Lower lobe of right lung (tissue), 2 donors: ENCODE measurements around the gene EXO1. TPM values are rescaled to one million over a fixed set of nuclear protein-coding genes. Genes with fewer than 3 reads are reported as not detected.

ENCODE experiments used
- ATAC-seq, 2 donors: fragments of 200-7000 bp; cut with Tn5 transposase; one replicate each; pipeline ENCODE4 v1.9.1; 2020 to 2022; ENCODE audit warnings: mild to moderate bottlenecking in 2 of 2, moderate library complexity in 2 of 2
- DNase-seq: peaks from one replicate; pipeline ENCODE4 v3.0.0-alpha.2; 2020
- H3K27ac ChIP-seq: fragments of 200-600 bp; one replicate; pipeline ENCODE4 v1.8.0; 2022
- H3K27me3 ChIP-seq: fragments of 200-600 bp; one replicate; pipeline ENCODE4 v1.8.0; 2022; ENCODE audit warnings: low read depth
- H3K36me3 ChIP-seq: fragments of 200-600 bp; one replicate; pipeline ENCODE4 v1.8.0; 2022; ENCODE audit warnings: mild to moderate bottlenecking
- H3K4me1 ChIP-seq: fragments of 200-600 bp; one replicate; pipeline ENCODE4 v1.8.0; 2022
- H3K4me3 ChIP-seq: fragments of 200-600 bp; one replicate; pipeline ENCODE4 v1.8.0; 2022; ENCODE audit warnings: mild to moderate bottlenecking
- H3K9me3 ChIP-seq: fragments of 200-600 bp; one replicate; pipeline ENCODE4 v1.8.0; 2022
- intact Hi-C: fragments of 100-400 bp; cut with DNase I; formaldehyde crosslinking; loops from one replicate; pipeline ENCODE4 v1.11.0; 2022
- total RNA-seq: library from RNA; stranded (reverse); fragmentation: NEBNext Ultra II Directional; extraction: Animal tissue kit (Norgen Biotek cat#: 25700); gene quantifications from one replicate; pipeline ENCODE4 v1.2.1, GENCODE V29; 2021
- TF ChIP-seq, protein P1 (sequence below): fragments of 200-600 bp; IDR thresholded peaks from one replicate; pipeline ENCODE4 v1.8.0; 2022; ENCODE audit warnings: antibody characterized with exemption, mild to moderate bottlenecking
- donor health status: DM: no; HTN: yes; CAD: no; lungs with severe emphysema.

Gene EXO1
- total RNA-seq, 1 donor from 2014 or later: 1.4 TPM

DNA sequence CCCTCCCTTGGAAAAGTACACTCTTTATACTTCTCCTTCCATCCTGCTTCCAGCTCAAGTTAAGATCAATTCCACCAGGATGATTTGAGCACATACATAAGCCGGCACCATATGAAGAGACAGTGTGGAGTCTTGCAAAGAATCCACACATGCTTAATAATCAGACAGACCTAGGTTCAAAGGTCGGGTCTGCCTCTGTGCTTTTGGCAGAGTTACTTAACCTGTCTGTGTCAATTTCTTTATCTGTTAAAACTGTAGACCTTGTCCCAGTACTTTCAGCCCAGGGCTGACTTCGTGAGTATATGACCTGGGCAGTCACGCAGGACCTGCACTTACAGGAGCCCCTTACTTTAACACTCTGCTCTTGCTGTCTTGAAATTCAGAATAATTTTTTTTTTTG is 79.3 kb downstream of the EXO1 start:
- Histone ChIP-seq H3K4me3 (no peak overlapping the region), H3K27me3 (no peaks in the 10 kb centered on the region), H3K9me3 (no peaks in the 10 kb centered on the region), H3K4me1 (no peaks in the 10 kb centered on the region), H3K27ac (no peak overlapping the region), H3K36me3 (no peaks in the 10 kb centered on the region)
- TF ChIP-seq, protein P1, sequence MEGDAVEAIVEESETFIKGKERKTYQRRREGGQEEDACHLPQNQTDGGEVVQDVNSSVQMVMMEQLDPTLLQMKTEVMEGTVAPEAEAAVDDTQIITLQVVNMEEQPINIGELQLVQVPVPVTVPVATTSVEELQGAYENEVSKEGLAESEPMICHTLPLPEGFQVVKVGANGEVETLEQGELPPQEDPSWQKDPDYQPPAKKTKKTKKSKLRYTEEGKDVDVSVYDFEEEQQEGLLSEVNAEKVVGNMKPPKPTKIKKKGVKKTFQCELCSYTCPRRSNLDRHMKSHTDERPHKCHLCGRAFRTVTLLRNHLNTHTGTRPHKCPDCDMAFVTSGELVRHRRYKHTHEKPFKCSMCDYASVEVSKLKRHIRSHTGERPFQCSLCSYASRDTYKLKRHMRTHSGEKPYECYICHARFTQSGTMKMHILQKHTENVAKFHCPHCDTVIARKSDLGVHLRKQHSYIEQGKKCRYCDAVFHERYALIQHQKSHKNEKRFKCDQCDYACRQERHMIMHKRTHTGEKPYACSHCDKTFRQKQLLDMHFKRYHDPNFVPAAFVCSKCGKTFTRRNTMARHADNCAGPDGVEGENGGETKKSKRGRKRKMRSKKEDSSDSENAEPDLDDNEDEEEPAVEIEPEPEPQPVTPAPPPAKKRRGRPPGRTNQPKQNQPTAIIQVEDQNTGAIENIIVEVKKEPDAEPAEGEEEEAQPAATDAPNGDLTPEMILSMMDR: no peak
- intact Hi-C loops: no loop called here
- DNase-seq (no peak), ATAC-seq (no peak)

DNA sequence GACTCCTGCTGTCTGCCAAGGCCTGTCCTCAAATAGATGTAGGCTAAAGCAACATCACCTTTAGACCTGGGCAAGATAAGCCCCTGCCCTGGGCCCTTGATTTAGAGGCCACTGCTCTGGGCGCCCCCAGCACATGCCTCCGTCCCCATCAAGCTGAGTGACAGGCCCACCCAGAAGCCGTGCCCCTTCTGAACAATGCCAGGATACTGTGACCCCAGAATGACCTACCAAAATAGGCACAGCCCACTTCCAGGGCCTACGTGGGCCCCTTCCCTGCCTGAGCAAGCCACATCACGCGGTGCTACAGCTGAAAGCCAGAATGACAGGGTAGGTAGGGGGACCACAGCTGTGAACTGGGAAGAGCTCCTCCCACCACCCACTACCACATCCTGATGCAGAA is 84.8 kb downstream of the EXO1 start:
- ATAC-seq (no peak), DNase-seq (no peak)
- H3K27me3 ChIP-seq: no peaks in the 10 kb centered on the region
- no peaks in the 10 kb centered on the region for H3K4me1 ChIP-seq
- no peaks in the 10 kb centered on the region for H3K36me3 ChIP-seq
- H3K27ac ChIP-seq: no peak overlapping the region
- H3K9me3 ChIP-seq: no peaks in the 10 kb centered on the region
- intact Hi-C loops: no loop called here
- no peak overlapping the region for H3K4me3 ChIP-seq
- TF ChIP-seq, protein P1: no peak

DNA sequence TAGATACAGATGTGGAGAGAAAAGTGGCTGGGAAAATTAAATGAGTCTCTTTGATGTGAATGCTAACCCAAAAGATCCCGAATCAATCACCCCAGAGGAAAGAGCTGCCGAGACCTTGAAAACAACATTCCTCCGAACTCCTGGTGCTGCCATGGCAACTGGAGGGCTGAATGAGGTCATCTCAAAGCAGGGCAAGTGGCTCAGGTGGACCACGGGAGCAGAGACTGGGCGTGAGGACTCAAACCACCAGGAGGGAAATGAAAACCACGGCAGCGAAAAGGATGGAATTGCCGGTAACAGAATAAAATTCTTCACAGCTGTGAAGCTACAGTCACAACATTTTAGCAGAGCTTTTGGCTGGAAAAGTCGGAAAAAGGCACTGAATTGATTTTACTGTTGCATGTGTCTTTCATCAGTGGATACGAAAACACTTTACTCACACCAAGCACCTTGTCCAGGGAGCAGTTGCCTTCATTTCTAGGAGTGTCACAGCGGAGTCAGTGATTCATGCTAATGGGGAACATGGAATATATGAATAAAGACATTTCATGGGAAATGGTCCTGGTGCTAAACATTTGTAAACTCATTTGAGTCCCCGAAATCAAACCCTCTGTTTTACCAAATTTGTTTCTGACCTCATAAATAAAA is 86.3 kb downstream of the EXO1 start:
- Histone ChIP-seq H3K4me3 (no peak overlapping the region), H3K4me1 (no peaks in the 10 kb centered on the region), H3K9me3 (no peaks in the 10 kb centered on the region), H3K27ac (no peak overlapping the region), H3K36me3 (no peaks in the 10 kb centered on the region), H3K27me3 (no peaks in the 10 kb centered on the region)
- no peak for DNase-seq
- intact Hi-C loops: no loop called here
- TF ChIP-seq, protein P1: no peak
- no peak for ATAC-seq

DNA sequence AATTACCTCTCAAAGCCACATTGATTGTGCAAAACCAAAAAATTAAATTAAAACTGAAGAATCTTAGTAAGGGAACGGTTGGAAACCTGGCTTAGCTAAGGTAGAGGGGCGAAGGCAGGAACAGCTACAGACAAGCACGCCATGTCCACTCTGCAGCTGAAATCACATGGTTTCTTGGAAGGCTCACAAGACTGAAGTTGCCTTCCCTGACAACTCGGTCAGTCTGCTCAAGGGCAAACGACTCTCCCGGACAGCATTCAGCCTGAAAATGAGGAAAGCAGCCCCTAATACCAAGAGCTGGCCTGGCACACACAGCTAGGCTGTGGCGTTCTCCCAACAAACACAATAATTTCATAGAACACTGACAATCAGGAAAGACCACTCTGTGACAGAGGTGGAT is 86.9 kb downstream of the EXO1 start:
- ATAC-seq (no peak), DNase-seq (no peak)
- intact Hi-C loops: no loop called here
- H3K27me3 ChIP-seq: no peaks in the 10 kb centered on the region
- no peaks in the 10 kb centered on the region for H3K4me1 ChIP-seq
- no peaks in the 10 kb centered on the region for H3K9me3 ChIP-seq
- no peaks in the 10 kb centered on the region for H3K36me3 ChIP-seq
- H3K27ac ChIP-seq: no peak overlapping the region
- TF ChIP-seq, protein P1: no peak
- no peak overlapping the region for H3K4me3 ChIP-seq

Other genes with a start within 250 kb of the EXO1 start
- 14.5 TPM for gene CHML, start 207.8 kb upstream of the EXO1 start, total RNA-seq
- gene OPN3, start 207.8 kb upstream of the EXO1 start, total RNA-seq: 36.5 TPM
- not detected for gene WDR64, start 195.9 kb upstream of the EXO1 start, total RNA-seq
- not detected for gene BECN2, start 109.6 kb downstream of the EXO1 start, total RNA-seq
- gene MAP1LC3C, start 150.9 kb downstream of the EXO1 start, total RNA-seq: 10.9 TPM